MCF 10A (cell line): ENCODE results near the gene IL10RA. TPM values are rescaled to one million over a fixed set of nuclear protein-coding genes. Genes with fewer than 3 reads are reported as not detected.

Experiments used
- BruUV-seq: library from RNA; stranded (reverse); fragments of 400-500 nt; replicated peaks from 2 replicates; lab custom pipeline; 2021; lab: Mats Ljungman, UMichigan
- CTCF ChIA-PET: fragments of 300-600 bp; sonication (Branson Sonifier 250); formaldehyde crosslinking; extraction: SDS; loops from one replicate; lab custom pipeline; 2021; ENCODE audit warnings: antibody characterized with exemption, inconsistent platforms; lab: Yijun Ruan, JAX
- POLR2A ChIA-PET: fragments of 300-600, 350-650 bp; sonication (Branson Sonifier 250); formaldehyde crosslinking; extraction: SDS; loops from one replicate; lab custom pipeline; 2020; ENCODE audit warnings: antibody characterized with exemption, inconsistent platforms; lab: Yijun Ruan, JAX
- DNase-seq: peaks from one replicate; pipeline ENCODE4 v3.0.0-alpha.2; 2018; ENCODE audit not compliant: unreplicated experiment
- H3K27ac Mint-ChIP-seq: one replicate; pipeline ENCODE4 v1.8.0; 2022; ENCODE audit warnings: mild to moderate bottlenecking, low read depth, mixed read lengths; ENCODE audit not compliant: unreplicated experiment
- H3K27me3 Mint-ChIP-seq: one replicate; pipeline ENCODE4 v1.8.0; 2022; ENCODE audit warnings: mixed read lengths; ENCODE audit not compliant: insufficient read depth, unreplicated experiment
- H3K36me3 Mint-ChIP-seq: one replicate; pipeline ENCODE4 v1.8.0; 2022; ENCODE audit warnings: mild to moderate bottlenecking, moderate library complexity, mixed read lengths; ENCODE audit not compliant: insufficient read depth, unreplicated experiment
- H3K4me1 Mint-ChIP-seq: one replicate; pipeline ENCODE4 v1.8.0; 2022; ENCODE audit warnings: mixed read lengths; ENCODE audit not compliant: insufficient read depth, unreplicated experiment
- H3K4me3 Mint-ChIP-seq: one replicate; pipeline ENCODE4 v1.8.0; 2022; ENCODE audit warnings: mild to moderate bottlenecking, moderate library complexity, mixed read lengths; ENCODE audit not compliant: unreplicated experiment
- H3K9me3 Mint-ChIP-seq: one replicate; pipeline ENCODE4 v1.8.0; 2022; ENCODE audit warnings: mixed read lengths; ENCODE audit not compliant: unreplicated experiment
- CTCF ChIP-seq: fragments of 200-600 bp; IDR thresholded peaks from one replicate; pipeline ENCODE4 v1.8.0; 2022; ENCODE audit warnings: antibody characterized with exemption, mild to moderate bottlenecking; ENCODE audit not compliant: unreplicated experiment
- intact Hi-C: fragments of 100-400 bp; cut with micrococcal nuclease; formaldehyde crosslinking; loops from 2 replicates; pipeline ENCODE4 v1.14.1; 2022
- total RNA-seq: library from RNA; stranded (reverse); gene quantifications from 2 replicates; pipeline ENCODE4 v1.2.3, GENCODE V29; 2022

The IL10RA gene
- total RNA-seq, 1 experiment from 2014 or later, result not detected

GRCh38 chr11:118012083-118012669 is 26.0 kb downstream of the IL10RA start:
- Mint-ChIP-seq H3K36me3 (no peaks in the 10 kb centered on the region), H3K9me3 (no peaks in the 10 kb centered on the region)
- peak; percentile 49 for DNase-seq

GRCh38 chr11:118014022-118014421 is 27.8 kb downstream of the IL10RA start:
- intact Hi-C loops, result no loop called here
- DNase-seq, result no peak
- TF ChIP-seq CTCF, result no peak
- Mint-ChIP-seq H3K27me3 (peaks cover 33% of the 10 kb centered on the region), H3K27ac (no peak overlapping the region), H3K4me1 (peaks cover 8% of the 10 kb centered on the region), H3K4me3 (no peak overlapping the region), H3K36me3 (no peaks in the 10 kb centered on the region), H3K9me3 (peaks cover 8% of the 10 kb centered on the region)
- POLR2A ChIA-PET, result interaction anchor here (0.6 kb wide), 1 partner anchor 14 kb away, joined by 3 read pairs; no protein-coding TSS in a partner anchor
- CTCF ChIA-PET, result no interaction called here
- BruUV-seq, result no TSS peak

More at GRCh38 chr11:118012083-118012669, 26.0 kb downstream of the IL10RA start:
- Mint-ChIP-seq H3K27ac (no peak overlapping the region), H3K4me3 (no peak overlapping the region), H3K27me3 (peaks cover 15% of the 10 kb centered on the region), H3K4me1 (peaks cover 8% of the 10 kb centered on the region)
- CTCF ChIA-PET, result no interaction called here
- no peak for TF ChIP-seq CTCF
- intact Hi-C loops, result no loop called here
- BruUV-seq, result no TSS peak
- POLR2A ChIA-PET, result interaction anchor here (0.6 to 1.3 kb wide), 2 partner anchors 25 to 330 kb away, joined by 3 read pairs; no protein-coding TSS in a partner anchor

GRCh38 chr11:118015385-118015841 is 29.2 kb downstream of the IL10RA start:
- BruUV-seq, result no TSS peak
- Mint-ChIP-seq H3K4me3 (no peak overlapping the region), H3K9me3 (peaks cover 14% of the 10 kb centered on the region), H3K4me1 (peaks cover 8% of the 10 kb centered on the region), H3K27me3 (peaks cover 47% of the 10 kb centered on the region), H3K36me3 (no peaks in the 10 kb centered on the region), H3K27ac (no peak overlapping the region)
- intact Hi-C loops, result no loop called here
- DNase-seq, result no peak
- ChIA-PET CTCF (interaction anchor here (0.6 to 0.8 kb wide), 2 partner anchors 38 to 69 kb away, joined by 3 read pairs; no protein-coding TSS in a partner anchor), POLR2A (interaction anchor here (0.6 kb wide), 1 partner anchor 8 kb away, joined by 3 read pairs; no protein-coding TSS in a partner anchor)
- TF ChIP-seq CTCF, result no peak

GRCh38 chr11:118016104-118016503 is 29.9 kb downstream of the IL10RA start:
- H3K27ac Mint-ChIP-seq, result no peak overlapping the region
- no peak for DNase-seq
- peaks cover 8% of the 10 kb centered on the region for H3K4me1 Mint-ChIP-seq
- BruUV-seq, result no TSS peak
- peaks cover 16% of the 10 kb centered on the region for H3K9me3 Mint-ChIP-seq
- ChIA-PET POLR2A (interaction anchor here (0.6 kb wide), 1 partner anchor 78 kb away, joined by 3 read pairs; no protein-coding TSS in a partner anchor), CTCF (interaction anchor here (0.6 kb wide), 1 partner anchor 9 kb away, joined by 3 read pairs; no protein-coding TSS in a partner anchor)
- no peaks in the 10 kb centered on the region for H3K36me3 Mint-ChIP-seq
- no peak overlapping the region for H3K4me3 Mint-ChIP-seq
- intact Hi-C loops, result no loop called here
- no peak for TF ChIP-seq CTCF
- peaks cover 54% of the 10 kb centered on the region for H3K27me3 Mint-ChIP-seq
